H9 (cell line): ENCODE results near the gene TNKS1BP1. TPM values are rescaled to one million over a fixed set of nuclear protein-coding genes. Genes with fewer than 3 reads are reported as not detected.

Source experiments
- DNase-seq: peaks from one replicate; pipeline ENCODE4 v3.0.0-alpha.2; 2017
- H2AFZ ChIP-seq: one replicate; pipeline ENCODE4 v1.6.1; 2013; ENCODE audit warnings: mild to moderate bottlenecking, low read length, control low read depth, moderate library complexity
- H2AK5ac ChIP-seq: 2 replicates; pipeline ENCODE4 v1.6.1; 2013; ENCODE audit warnings: low read length, control low read depth, mixed read lengths; ENCODE audit not compliant: insufficient read length
- H2BK120ac ChIP-seq: one replicate; pipeline ENCODE4 v1.6.1; 2013; ENCODE audit warnings: low read depth, mild to moderate bottlenecking, low read length, control low read depth, inconsistent platforms; ENCODE audit not compliant: poor library complexity, severe bottlenecking
- H2BK12ac ChIP-seq: 2 replicates; pipeline ENCODE4 v1.6.1; 2013; ENCODE audit warnings: low read length, control low read depth, mixed read lengths, low read depth; ENCODE audit not compliant: insufficient read length
- H2BK15ac ChIP-seq: 2 replicates; pipeline ENCODE4 v1.6.1; 2013; ENCODE audit warnings: low read depth, low read length, control low read depth
- H2BK20ac ChIP-seq: one replicate; pipeline ENCODE4 v1.6.1; 2013; ENCODE audit warnings: low read depth, mild to moderate bottlenecking, low read length, control low read depth, inconsistent platforms; ENCODE audit not compliant: poor library complexity, severe bottlenecking
- H2BK5ac ChIP-seq: 2 replicates; pipeline ENCODE4 v1.6.1; 2013; ENCODE audit warnings: low read length, control low read depth, mixed read lengths; ENCODE audit not compliant: insufficient read length
- H3K14ac ChIP-seq: 2 replicates; pipeline ENCODE4 v1.6.1; 2013; ENCODE audit warnings: low read length, control low read depth; ENCODE audit not compliant: insufficient read depth
- H3K18ac ChIP-seq: 2 replicates; pipeline ENCODE4 v1.6.1; 2013; ENCODE audit warnings: low read depth, mild to moderate bottlenecking, mixed read lengths, low read length, control low read depth; ENCODE audit not compliant: insufficient read length
- H3K23ac ChIP-seq: 2 replicates; pipeline ENCODE4 v1.6.1; 2013; ENCODE audit warnings: low read length, control low read depth, mixed read lengths, low read depth; ENCODE audit not compliant: insufficient read length
- H3K23me2 ChIP-seq: 2 replicates; pipeline ENCODE4 v1.6.1; 2013; ENCODE audit warnings: low read depth, mild to moderate bottlenecking, mixed read lengths, low read length, control low read depth; ENCODE audit not compliant: insufficient read length, poor library complexity, severe bottlenecking
- H3K27ac ChIP-seq: 2 replicates; pipeline ENCODE4 v1.5.1; 2013; ENCODE audit warnings: low read length, control low read depth, mixed read lengths, low read depth; ENCODE audit not compliant: insufficient read length
- H3K27me3 ChIP-seq: 2 replicates; pipeline ENCODE4 v1.6.1; 2013; ENCODE audit warnings: low read length, control low read depth, inconsistent platforms; ENCODE audit not compliant: insufficient read depth
- H3K4ac ChIP-seq: 2 replicates; pipeline ENCODE4 v1.6.1; 2013; ENCODE audit warnings: low read depth, mild to moderate bottlenecking, control low read depth, inconsistent platforms, low read length, moderate library complexity
- H3K4me1 ChIP-seq: 2 replicates; pipeline ENCODE4 v1.6.1; 2013; ENCODE audit warnings: low read length, control low read depth, inconsistent platforms; ENCODE audit not compliant: insufficient read depth
- H3K4me2 ChIP-seq: 2 replicates; pipeline ENCODE4 v1.6.1; 2013; ENCODE audit warnings: low read length, control low read depth, mixed read lengths; ENCODE audit not compliant: insufficient read length, insufficient read depth
- H3K56ac ChIP-seq: 2 replicates; pipeline ENCODE4 v1.6.1; 2013; ENCODE audit warnings: low read depth, mild to moderate bottlenecking, mixed read lengths, low read length, control low read depth; ENCODE audit not compliant: insufficient read length
- H3K79me1 ChIP-seq: 2 replicates; pipeline ENCODE4 v1.6.1; 2013; ENCODE audit warnings: low read depth, mild to moderate bottlenecking, moderate library complexity, low read length, control low read depth, inconsistent platforms; ENCODE audit not compliant: insufficient read depth, poor library complexity, severe bottlenecking
- H3K79me2 ChIP-seq: 2 replicates; pipeline ENCODE4 v1.6.1; 2013; ENCODE audit warnings: low read length, control low read depth, inconsistent platforms; ENCODE audit not compliant: insufficient read depth
- H3K9ac ChIP-seq: 2 replicates; pipeline ENCODE4 v1.6.1; 2013; ENCODE audit warnings: low read length, control low read depth, mixed read lengths; ENCODE audit not compliant: insufficient read length; ENCODE audit errors: extremely low read depth
- H3K9me3 ChIP-seq: one replicate; pipeline ENCODE4 v1.6.1; 2013; ENCODE audit warnings: low read depth, low read length, inconsistent platforms; ENCODE audit not compliant: control insufficient read depth
- H3T11ph ChIP-seq: one replicate; pipeline ENCODE4 v1.6.1; 2013; ENCODE audit warnings: mild to moderate bottlenecking, low read length, control low read depth, inconsistent platforms
- H4K20me1 ChIP-seq: one replicate; pipeline ENCODE4 v1.6.1; 2013; ENCODE audit not compliant: control insufficient read depth, insufficient read length, insufficient read depth
- H4K5ac ChIP-seq: 2 replicates; pipeline ENCODE4 v1.6.1; 2013; ENCODE audit warnings: low read depth, mild to moderate bottlenecking, mixed read lengths, low read length, control low read depth; ENCODE audit not compliant: insufficient read length
- H4K8ac ChIP-seq: replicated peaks from 2 replicates; pipeline ENCODE4 v1.6.1; 2013; ENCODE audit warnings: low read length, control low read depth, mixed read lengths, low read depth; ENCODE audit not compliant: insufficient read length
- H4K91ac ChIP-seq: 2 replicates; pipeline ENCODE4 v1.6.1; 2013; ENCODE audit warnings: low read depth, mild to moderate bottlenecking, moderate library complexity, mixed read lengths, low read length, control low read depth; ENCODE audit not compliant: insufficient read length
- H3K27ac Mint-ChIP-seq, 3 experiments: 2 replicates in 2 of 3; 3 replicates in 1 of 3; pipeline ENCODE4 v1.8.0; 2020 to 2021; ENCODE audit warnings: mixed read lengths in 3 of 3, mild to moderate bottlenecking in 1 of 3, moderate library complexity in 1 of 3
- H3K27me3 Mint-ChIP-seq: 2 replicates; pipeline ENCODE4 v1.8.0; 2021; ENCODE audit warnings: low read depth, mild to moderate bottlenecking, moderate library complexity, mixed read lengths
- H3K36me3 Mint-ChIP-seq, 3 experiments: 2 replicates in 2 of 3; 3 replicates in 1 of 3; pipeline ENCODE4 v1.8.0; 2020 to 2021; ENCODE audit warnings: low read depth in 3 of 3, mixed read lengths in 3 of 3; ENCODE audit not compliant: insufficient read depth in 1 of 3
- H3K4me1 Mint-ChIP-seq, 2 experiments: 2 replicates each; pipeline ENCODE4 v1.8.0; 2020; ENCODE audit warnings: mixed read lengths in 2 of 2
- H3K4me3 Mint-ChIP-seq, 2 experiments: 2 replicates in 1 of 2; 3 replicates in 1 of 2; pipeline ENCODE4 v1.8.0; 2020 to 2021; ENCODE audit warnings: mild to moderate bottlenecking in 2 of 2, mixed read lengths in 2 of 2, moderate library complexity in 1 of 2
- H3K9me3 Mint-ChIP-seq, 2 experiments: 2 replicates in 1 of 2; 3 replicates in 1 of 2; pipeline ENCODE4 v1.8.0; 2020; ENCODE audit warnings: mild to moderate bottlenecking in 2 of 2, mixed read lengths in 2 of 2, moderate library complexity in 1 of 2
- CTCF ChIP-seq: fragments of 200-600 bp; sonication (generic); conservative IDR thresholded peaks from 3 replicates; pipeline ENCODE4 v1.8.0; 2021; ENCODE audit warnings: antibody characterized with exemption, mild to moderate bottlenecking
- WGBS: extraction: QIAGEN DNeasy Blood & Tissue Kit; methylation state at CpG from one replicate; pipeline ENCODE4 v1.1.7; 2013; ENCODE audit warnings: missing lambda C conversion rate, low lambda C conversion rate, mixed read lengths; ENCODE audit not compliant: insufficient read length; ENCODE audit errors: extremely low coverage; 5-methylcytosine and 5-hydroxymethylcytosine counted together
- total RNA-seq: library from RNA; stranded (reverse); gene quantifications from 2 replicates; pipeline ENCODE4 v1.2.1, GENCODE V29; 2021

TNKS1BP1 gene
- total RNA-seq, 1 experiment from 2014 or later = 130 TPM

- H4K20me1 ChIP-seq = no peaks in the 10 kb centered on the region
- no peak overlapping the region for H2BK15ac ChIP-seq
- no peak for TF ChIP-seq CTCF
- Mint-ChIP-seq H3K9me3 (peaks cover 5 to 9% of the 10 kb centered on the region in 2 experiments; a peak in 4 of 5 replicates), H3K4me1 (peaks cover 19 to 24% of the 10 kb centered on the region in 2 experiments), H3K36me3 (peaks cover 27 to 33% (median 29%) of the 10 kb centered on the region in 3 experiments), H3K27ac (peak overlapping the region; percentile 80 to 96 (median 94); a peak in 6 of 7 replicates), H3K4me3 (no peak overlapping the region), H3K27me3 (no peaks in the 10 kb centered on the region)
- H3K23me2 ChIP-seq = no peaks in the 10 kb centered on the region
- H2AFZ ChIP-seq = no peak overlapping the region
- no peak overlapping the region for H3K9ac ChIP-seq
- H3K79me2 ChIP-seq = no peaks in the 10 kb centered on the region
- H3K23ac ChIP-seq = no peak overlapping the region
- no peak overlapping the region for H3K14ac ChIP-seq
- H4K5ac ChIP-seq = no peak overlapping the region
- no peak overlapping the region for H2BK120ac ChIP-seq
- no peak for DNase-seq
- H3K18ac ChIP-seq = no peak overlapping the region
- no peaks in the 10 kb centered on the region; the same call in 1 of the 2 replicates for H3K4me1 ChIP-seq
- no peak overlapping the region for H3T11ph ChIP-seq
- H3K79me1 ChIP-seq = no peaks in the 10 kb centered on the region
- no CpG with 5 or more reads among the region's 2 CpGs for WGBS
- H4K91ac ChIP-seq = no peak overlapping the region
- no peak overlapping the region for H2BK5ac ChIP-seq
- H3K4ac ChIP-seq = no peak overlapping the region
- H3K56ac ChIP-seq = no peak overlapping the region
- no peak overlapping the region for H2BK12ac ChIP-seq
- H2AK5ac ChIP-seq = no peak overlapping the region
- no peak overlapping the region for H2BK20ac ChIP-seq
- H3K4me2 ChIP-seq = no peak overlapping the region
- H3K27ac ChIP-seq = no peak overlapping the region
- no peaks in the 10 kb centered on the region for H3K9me3 ChIP-seq
- no peaks in the 10 kb centered on the region for H3K27me3 ChIP-seq
- no peak overlapping the region for H4K8ac ChIP-seq
Measured at GRCh38 chr11:57294225-57295131, 30.3 kb downstream of the TNKS1BP1 start.
